ENCODE measurements around the gene FAM24B.

Gene FAM24B

DNA sequence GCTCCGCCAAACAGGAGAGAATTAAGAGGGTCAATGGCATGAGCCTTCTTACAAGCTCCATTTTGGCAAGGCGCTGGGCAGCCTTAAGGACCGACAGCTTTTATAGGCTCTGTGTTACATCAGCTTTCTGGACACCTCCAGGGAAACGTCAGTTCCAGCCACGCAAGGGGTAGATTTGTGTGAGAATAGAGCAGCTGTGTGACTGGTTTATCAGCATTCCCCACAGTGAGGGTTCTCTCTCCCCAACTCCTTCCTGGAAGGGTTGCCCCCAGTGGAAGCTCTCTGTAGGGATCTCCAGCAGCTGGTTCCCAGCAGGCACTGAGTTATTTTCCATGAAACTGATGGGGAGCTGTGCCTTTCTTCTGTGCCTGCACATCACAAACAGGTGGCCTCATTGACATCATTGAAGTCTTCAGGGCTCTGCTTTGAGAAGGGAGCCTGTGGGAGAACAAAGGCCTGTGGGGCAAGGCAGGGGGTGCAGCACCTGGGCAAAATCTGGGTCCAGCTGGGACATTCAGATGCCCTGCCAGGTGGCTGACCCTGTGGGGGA lies 33.5 kb downstream of the FAM24B start, which contains the start of gene CUZD1:
TSS of gene CUZD1 (minus strand) at position 75 of the 550 bp plus-strand sequence. CDS start at position 61, 14 bp downstream.
- no peak for ATAC-seq
- TF ChIP-seq RARB (CRISPR knock-in tag; IDR thresholded peaks at IDR 0.05) (no peak), ZNF8 (CRISPR knock-in tag; IDR thresholded peaks at IDR 0.05) (no peak), ZNF70 (CRISPR knock-in tag; IDR thresholded peaks at IDR 0.05) (no peak), SNAI2 (CRISPR knock-in tag; IDR thresholded peaks at IDR 0.05) (no peak), GLIS3 (CRISPR knock-in tag; IDR thresholded peaks at IDR 0.05) (no peak), OSR1 (CRISPR knock-in tag; IDR thresholded peaks at IDR 0.05) (no peak)

DNA sequence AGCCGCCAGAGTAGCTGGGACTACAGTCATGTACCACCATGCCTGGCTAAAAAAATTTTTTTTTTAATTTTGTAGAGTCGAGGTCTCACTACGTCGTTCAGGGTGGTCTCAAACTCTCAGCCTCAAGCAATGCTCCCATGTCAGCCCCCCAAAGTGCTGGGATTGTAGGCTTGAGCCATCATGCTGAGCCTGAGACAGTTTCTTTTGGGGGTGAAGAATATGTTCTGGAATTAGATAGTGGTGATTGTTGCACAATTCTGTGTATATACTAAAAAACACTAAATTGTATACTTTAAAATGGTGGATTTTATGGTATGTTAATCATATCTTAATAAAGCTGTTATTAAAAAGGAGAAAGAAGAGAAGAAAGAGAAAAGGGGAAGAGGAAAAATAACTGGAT lies 35.2 kb downstream of the FAM24B start:
- no peak for ATAC-seq
- TF ChIP-seq ZNF565 (CRISPR knock-in tag; conservative IDR thresholded peaks at IDR 0.05; ENCODE audit: low read depth), result no peak
- TF ChIP-seq ESRRG (CRISPR knock-in tag; IDR thresholded peaks at IDR 0.05), result no peak
- no peak for TF ChIP-seq CSRNP3 (CRISPR knock-in tag; IDR thresholded peaks at IDR 0.05)
- TF ChIP-seq ZFP30 (CRISPR knock-in tag; IDR thresholded peaks at IDR 0.05), result no peak
- no peak for TF ChIP-seq TOX (CRISPR knock-in tag; IDR thresholded peaks at IDR 0.05; ENCODE audit: borderline replicate concordance)
- no peak for TF ChIP-seq PPARA (CRISPR knock-in tag; IDR thresholded peaks at IDR 0.05; ENCODE audit: borderline replicate concordance)
- TF ChIP-seq ZNF8 (CRISPR knock-in tag; IDR thresholded peaks at IDR 0.05), result no peak
- no peak for TF ChIP-seq CREB5 (CRISPR knock-in tag; IDR thresholded peaks at IDR 0.05; ENCODE audit: low read depth)
- TF ChIP-seq SNAI2 (CRISPR knock-in tag; IDR thresholded peaks at IDR 0.05), result no peak
- no peak for TF ChIP-seq GLIS3 (CRISPR knock-in tag; IDR thresholded peaks at IDR 0.05)
- no peak for TF ChIP-seq CSDC2 (CRISPR knock-in tag; IDR thresholded peaks at IDR 0.05)
- no peak for TF ChIP-seq RARB (CRISPR knock-in tag; IDR thresholded peaks at IDR 0.05)
- no peak for TF ChIP-seq PATZ1 (CRISPR knock-in tag; IDR thresholded peaks at IDR 0.05; ENCODE audit: borderline replicate concordance)

DNA sequence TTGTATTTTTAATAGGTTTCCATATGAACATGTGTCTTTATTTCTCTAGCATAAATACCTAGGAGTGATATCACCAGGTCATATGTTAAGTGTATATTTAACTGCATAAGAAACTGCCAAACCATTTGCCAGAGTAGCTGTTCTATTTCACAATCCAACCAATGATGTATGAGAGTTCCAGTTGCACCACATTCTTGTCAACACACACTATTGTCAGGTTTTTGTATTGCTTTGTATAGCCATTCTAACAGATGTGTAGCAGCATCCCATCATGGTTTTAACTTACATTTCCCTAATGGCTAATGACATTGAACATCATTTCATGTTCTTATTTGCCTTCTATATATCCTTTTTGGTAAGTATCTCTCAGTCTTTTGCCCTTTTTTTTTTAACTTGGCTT lies 37.8 kb downstream of the FAM24B start:
- no peak for TF ChIP-seq OSR1 (CRISPR knock-in tag; IDR thresholded peaks at IDR 0.05)
- ATAC-seq, result no peak

GRCh38 chr10:122839505-122839904 lies 39.9 kb downstream of the FAM24B start:
- TF ChIP-seq BACH2 (CRISPR knock-in tag; IDR thresholded peaks at IDR 0.05; ENCODE audit: borderline replicate concordance), result no peak
- no peak for TF ChIP-seq PPARA (CRISPR knock-in tag; IDR thresholded peaks at IDR 0.05; ENCODE audit: borderline replicate concordance)
- TF ChIP-seq ZC3H10 (CRISPR knock-in tag; IDR thresholded peaks at IDR 0.05), result no peak
- TF ChIP-seq ESRRG (CRISPR knock-in tag; IDR thresholded peaks at IDR 0.05), result no peak
- no peak for TF ChIP-seq TOX (CRISPR knock-in tag; IDR thresholded peaks at IDR 0.05; ENCODE audit: borderline replicate concordance)
- no peak for TF ChIP-seq OSR1 (CRISPR knock-in tag; IDR thresholded peaks at IDR 0.05)
- no peak for TF ChIP-seq ZNF565 (CRISPR knock-in tag; conservative IDR thresholded peaks at IDR 0.05; ENCODE audit: low read depth)
- no peak for TF ChIP-seq RARB (CRISPR knock-in tag; IDR thresholded peaks at IDR 0.05)
- ATAC-seq, result no peak

DNA sequence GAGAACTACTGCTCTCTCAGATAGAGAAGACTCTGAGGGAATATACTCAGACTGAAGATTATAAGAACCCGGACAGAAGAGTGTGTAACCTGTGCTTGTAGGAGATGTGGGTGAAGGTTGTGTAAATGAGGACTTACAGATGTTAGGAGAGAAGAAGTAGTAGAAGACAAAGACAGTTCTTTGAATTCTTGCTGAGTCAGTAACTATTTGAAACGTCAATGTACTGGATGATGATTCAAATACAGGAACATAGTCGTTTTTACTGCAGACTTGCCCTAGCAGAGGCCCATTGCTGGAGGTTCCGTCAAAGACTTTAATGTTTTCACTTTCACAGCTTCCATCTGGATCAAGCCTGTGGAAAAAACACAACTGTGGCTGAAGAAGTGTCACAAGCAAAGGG lies 40.5 kb downstream of the FAM24B start:
- no peak for ATAC-seq
- TF ChIP-seq PATZ1 (CRISPR knock-in tag; IDR thresholded peaks at IDR 0.05; ENCODE audit: borderline replicate concordance) (no peak), ZFP30 (CRISPR knock-in tag; IDR thresholded peaks at IDR 0.05) (no peak), ZFP3 (CRISPR knock-in tag; IDR thresholded peaks at IDR 0.05) (no peak), SNAI2 (CRISPR knock-in tag; IDR thresholded peaks at IDR 0.05) (no peak), ZNF8 (CRISPR knock-in tag; IDR thresholded peaks at IDR 0.05) (no peak), CSRNP3 (CRISPR knock-in tag; IDR thresholded peaks at IDR 0.05) (no peak), GLIS3 (CRISPR knock-in tag; IDR thresholded peaks at IDR 0.05) (no peak), RARB (CRISPR knock-in tag; IDR thresholded peaks at IDR 0.05) (no peak), OSR1 (CRISPR knock-in tag; IDR thresholded peaks at IDR 0.05) (no peak), TOX (CRISPR knock-in tag; IDR thresholded peaks at IDR 0.05; ENCODE audit: borderline replicate concordance) (no peak), BACH2 (CRISPR knock-in tag; IDR thresholded peaks at IDR 0.05; ENCODE audit: borderline replicate concordance) (no peak)

Measured in SK-N-SH treated with all-trans-retinoic acid at 6 μM for 48 hours (cell line).